Measurements from ENCODE around the gene TMEM151B.
"Not testable (repeated sequence)": the region's sequence is repeated elsewhere in the genome, so short reads cannot be mapped to it uniquely, and the experiment has no call there.

Gene TMEM151B

GRCh38 chr6:44303842-44304241 lies 33.6 kb downstream of the TMEM151B start:
- no peak for TF ChIP-seq POLR2A (IDR thresholded peaks at IDR 0.05; ENCODE audit: low read depth, low read length)
- no peak for TF ChIP-seq POLR2AphosphoS5 (IDR thresholded peaks at IDR 0.05; ENCODE audit: low read depth, low read length)
- no peak for TF ChIP-seq TAF1 (IDR thresholded peaks at IDR 0.05; ENCODE audit: borderline replicate concordance, low read depth, low read length)
- no peak for FAIRE-seq
- no peak for DNase-seq (ENCODE audit: insufficient read length)

- TF ChIP-seq TAF1 (IDR thresholded peaks at IDR 0.05; ENCODE audit: borderline replicate concordance, low read depth, low read length), result no peak
- peak; percentile 19; the same call in 1 of the 2 replicates for TF ChIP-seq POLR2A (IDR thresholded peaks at IDR 0.05; ENCODE audit: low read depth, low read length)
- no peak for TF ChIP-seq POLR2AphosphoS5 (IDR thresholded peaks at IDR 0.05; ENCODE audit: low read depth, low read length)
- peak; percentile 62 for DNase-seq (ENCODE audit: insufficient read length)
- FAIRE-seq, result peak; percentile 75
Measured at GRCh38 chr6:44304282-44305199, 34.3 kb downstream of the TMEM151B start.

- DNase-seq (ENCODE audit: insufficient read length) (no peak), FAIRE-seq (no peak)
- no peak for TF ChIP-seq POLR2A (IDR thresholded peaks at IDR 0.05; ENCODE audit: low read depth, low read length)
Measured at GRCh38 chr6:44305200-44305725, 35.0 kb downstream of the TMEM151B start.

- DNase-seq (ENCODE audit: insufficient read length) (no peak), FAIRE-seq (no peak)
- TF ChIP-seq TAF1 (IDR thresholded peaks at IDR 0.05; ENCODE audit: borderline replicate concordance, low read depth, low read length) (no peak), POLR2A (IDR thresholded peaks at IDR 0.05; ENCODE audit: low read depth, low read length) (no peak), POLR2AphosphoS5 (IDR thresholded peaks at IDR 0.05; ENCODE audit: low read depth, low read length) (no peak)
Measured at GRCh38 chr6:44306710-44307109, 36.5 kb downstream of the TMEM151B start.

GRCh38 chr6:44307217-44307616 lies 37.0 kb downstream of the TMEM151B start:
- TF ChIP-seq POLR2A (IDR thresholded peaks at IDR 0.05; ENCODE audit: low read depth, low read length) (peak; percentile 41; the same call in 1 of the 2 replicates), POLR2AphosphoS5 (IDR thresholded peaks at IDR 0.05; ENCODE audit: low read depth, low read length) (peak; percentile 63; the same call in 1 of the 2 replicates), TAF1 (IDR thresholded peaks at IDR 0.05; ENCODE audit: borderline replicate concordance, low read depth, low read length) (no peak)
- DNase-seq (ENCODE audit: insufficient read length) (no peak), FAIRE-seq (no peak)

GRCh38 chr6:44309092-44309491 lies 38.8 kb downstream of the TMEM151B start:
- no peak for DNase-seq (ENCODE audit: insufficient read length)
- FAIRE-seq, result no peak

GRCh38 chr6:44309631-44310030 lies 39.4 kb downstream of the TMEM151B start:
- FAIRE-seq (no peak), DNase-seq (ENCODE audit: insufficient read length) (no peak)
- TF ChIP-seq POLR2A (IDR thresholded peaks at IDR 0.05; ENCODE audit: low read depth, low read length) (no peak), POLR2AphosphoS5 (IDR thresholded peaks at IDR 0.05; ENCODE audit: low read depth, low read length) (no peak), TAF1 (IDR thresholded peaks at IDR 0.05; ENCODE audit: borderline replicate concordance, low read depth, low read length) (no peak)

More at GRCh38 chr6:44309092-44309491, 38.8 kb downstream of the TMEM151B start:
- no peak for TF ChIP-seq POLR2AphosphoS5 (IDR thresholded peaks at IDR 0.05; ENCODE audit: low read depth, low read length)
- TF ChIP-seq TAF1 (IDR thresholded peaks at IDR 0.05; ENCODE audit: borderline replicate concordance, low read depth, low read length), result no peak
- no peak for TF ChIP-seq POLR2A (IDR thresholded peaks at IDR 0.05; ENCODE audit: low read depth, low read length)

GRCh38 chr6:44310241-44310640 lies 40.0 kb downstream of the TMEM151B start:
- TF ChIP-seq POLR2A (IDR thresholded peaks at IDR 0.05; ENCODE audit: low read depth, low read length) (no peak), POLR2AphosphoS5 (IDR thresholded peaks at IDR 0.05; ENCODE audit: low read depth, low read length) (no peak), TAF1 (IDR thresholded peaks at IDR 0.05; ENCODE audit: borderline replicate concordance, low read depth, low read length) (no peak)
- FAIRE-seq, result no peak
- no peak for DNase-seq (ENCODE audit: insufficient read length)

GRCh38 chr6:44311304-44311703 lies 41.1 kb downstream of the TMEM151B start:
- no peak for TF ChIP-seq POLR2A (IDR thresholded peaks at IDR 0.05; ENCODE audit: low read depth, low read length)
- FAIRE-seq (no peak), DNase-seq (ENCODE audit: insufficient read length) (no peak)

GRCh38 chr6:44311767-44312166 lies 41.5 kb downstream of the TMEM151B start:
- FAIRE-seq (no peak), DNase-seq (ENCODE audit: insufficient read length) (no peak)

GRCh38 chr6:44312901-44313788 lies 42.9 kb downstream of the TMEM151B start, which contains the start of gene AARS2:
TSS of gene AARS2 (minus strand) at chr6:44313347. CDS start at chr6:44313323, 24 bp downstream.
- TF ChIP-seq TAF1 (IDR thresholded peaks at IDR 0.05; ENCODE audit: borderline replicate concordance, low read depth, low read length) (peak; percentile 96), POLR2A (IDR thresholded peaks at IDR 0.05; ENCODE audit: low read depth, low read length) (peak; percentile 99), POLR2AphosphoS5 (IDR thresholded peaks at IDR 0.05; ENCODE audit: low read depth, low read length) (peak; percentile 95)
- DNase-seq (ENCODE audit: insufficient read length) (peak; percentile 85), FAIRE-seq (peak; percentile 96)

More at GRCh38 chr6:44311767-44312166, 41.5 kb downstream of the TMEM151B start:
- TF ChIP-seq POLR2A (IDR thresholded peaks at IDR 0.05; ENCODE audit: low read depth, low read length) (no peak), TAF1 (IDR thresholded peaks at IDR 0.05; ENCODE audit: borderline replicate concordance, low read depth, low read length) (no peak), POLR2AphosphoS5 (IDR thresholded peaks at IDR 0.05; ENCODE audit: low read depth, low read length) (no peak)

- not testable (repeated sequence) for DNase-seq (ENCODE audit: insufficient read length); FAIRE-seq
Measured at GRCh38 chr6:44314657-44315056, 44.4 kb downstream of the TMEM151B start.

Measured in GM12892 (cell line).